ENCODE results near the gene DMD.

DNA sequence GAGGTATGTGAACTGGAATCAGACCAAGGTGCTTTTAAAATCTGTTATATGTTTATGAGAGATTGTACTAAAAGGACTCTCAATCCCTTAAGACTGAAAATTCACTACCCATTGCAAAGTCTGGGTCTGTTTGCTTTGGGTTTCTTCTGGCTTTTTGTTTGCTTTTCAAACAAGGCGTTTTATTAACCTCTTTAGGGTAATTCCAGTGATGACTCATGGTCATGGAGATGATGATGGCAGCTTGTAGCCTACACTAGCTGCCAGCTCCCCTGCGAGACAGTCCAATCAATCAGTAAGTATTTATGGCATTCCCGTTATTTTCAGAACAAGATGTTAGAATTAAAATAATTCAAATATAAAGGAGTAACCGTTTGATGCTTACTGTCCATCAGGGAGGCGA is 1495.7 kb downstream of the DMD start:
- TF ChIP-seq, protein P1, sequence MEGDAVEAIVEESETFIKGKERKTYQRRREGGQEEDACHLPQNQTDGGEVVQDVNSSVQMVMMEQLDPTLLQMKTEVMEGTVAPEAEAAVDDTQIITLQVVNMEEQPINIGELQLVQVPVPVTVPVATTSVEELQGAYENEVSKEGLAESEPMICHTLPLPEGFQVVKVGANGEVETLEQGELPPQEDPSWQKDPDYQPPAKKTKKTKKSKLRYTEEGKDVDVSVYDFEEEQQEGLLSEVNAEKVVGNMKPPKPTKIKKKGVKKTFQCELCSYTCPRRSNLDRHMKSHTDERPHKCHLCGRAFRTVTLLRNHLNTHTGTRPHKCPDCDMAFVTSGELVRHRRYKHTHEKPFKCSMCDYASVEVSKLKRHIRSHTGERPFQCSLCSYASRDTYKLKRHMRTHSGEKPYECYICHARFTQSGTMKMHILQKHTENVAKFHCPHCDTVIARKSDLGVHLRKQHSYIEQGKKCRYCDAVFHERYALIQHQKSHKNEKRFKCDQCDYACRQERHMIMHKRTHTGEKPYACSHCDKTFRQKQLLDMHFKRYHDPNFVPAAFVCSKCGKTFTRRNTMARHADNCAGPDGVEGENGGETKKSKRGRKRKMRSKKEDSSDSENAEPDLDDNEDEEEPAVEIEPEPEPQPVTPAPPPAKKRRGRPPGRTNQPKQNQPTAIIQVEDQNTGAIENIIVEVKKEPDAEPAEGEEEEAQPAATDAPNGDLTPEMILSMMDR (IDR thresholded peaks at IDR 0.05): no peak
- TF ChIP-seq POLR2A (IDR thresholded peaks at IDR 0.05): no peak
